ENCODE results near the gene STK24.

Gene STK24

GRCh38 chr13:98537740-98538139 lies 39.2 kb downstream of the STK24 start:
- DNase-seq: no peak
- TF ChIP-seq CTCF (IDR thresholded peaks at IDR 0.05; ENCODE audit: low read depth, low read length): no peak
- H3K4me3 ChIP-seq (ENCODE audit: low read depth, low read length): no peak overlapping the region
- peaks cover 14% of the 10 kb centered on the region for H3K4me1 ChIP-seq
- no peaks in the 10 kb centered on the region for H3K27me3 ChIP-seq
- no peaks in the 10 kb centered on the region for H3K9me3 ChIP-seq
- no peaks in the 10 kb centered on the region for H3K36me3 ChIP-seq

- Histone ChIP-seq H3K4me1 (peaks cover 10% of the 10 kb centered on the region), H3K9me3 (no peaks in the 10 kb centered on the region), H3K36me3 (no peaks in the 10 kb centered on the region), H3K4me3 (ENCODE audit: low read depth, low read length) (no peak overlapping the region), H3K27me3 (no peaks in the 10 kb centered on the region)
- DNase-seq: no peak
- TF ChIP-seq CTCF (IDR thresholded peaks at IDR 0.05; ENCODE audit: low read depth, low read length): no peak
Measured at GRCh38 chr13:98537306-98537705, 39.6 kb downstream of the STK24 start.

GRCh38 chr13:98536729-98537128 lies 40.2 kb downstream of the STK24 start:
- DNase-seq: no peak
- H3K27me3 ChIP-seq: no peaks in the 10 kb centered on the region
- TF ChIP-seq CTCF (IDR thresholded peaks at IDR 0.05; ENCODE audit: low read depth, low read length): no peak
- no peaks in the 10 kb centered on the region for H3K36me3 ChIP-seq
- H3K4me3 ChIP-seq (ENCODE audit: low read depth, low read length): no peak overlapping the region
- H3K4me1 ChIP-seq: peaks cover 5% of the 10 kb centered on the region
- no peaks in the 10 kb centered on the region for H3K9me3 ChIP-seq

- no peak overlapping the region for H3K4me3 ChIP-seq (ENCODE audit: low read depth, low read length)
- DNase-seq: no peak
- peaks cover under 1% of the 10 kb centered on the region for H3K4me1 ChIP-seq
- no peaks in the 10 kb centered on the region for H3K9me3 ChIP-seq
- no peak for TF ChIP-seq CTCF (IDR thresholded peaks at IDR 0.05; ENCODE audit: low read depth, low read length)
- no peaks in the 10 kb centered on the region for H3K27me3 ChIP-seq
- no peaks in the 10 kb centered on the region for H3K36me3 ChIP-seq
Measured at GRCh38 chr13:98535501-98536354, 41.2 kb downstream of the STK24 start.

GRCh38 chr13:98534821-98535220 lies 42.1 kb downstream of the STK24 start:
- H3K4me1 ChIP-seq: no peaks in the 10 kb centered on the region; the same call in 1 of the 2 replicates
- H3K4me3 ChIP-seq (ENCODE audit: low read depth, low read length): no peak overlapping the region
- no peaks in the 10 kb centered on the region for H3K9me3 ChIP-seq
- H3K36me3 ChIP-seq: no peaks in the 10 kb centered on the region
- DNase-seq: no peak
- no peaks in the 10 kb centered on the region for H3K27me3 ChIP-seq
- no peak for TF ChIP-seq CTCF (IDR thresholded peaks at IDR 0.05; ENCODE audit: low read depth, low read length)

- DNase-seq: no peak
- no peak for TF ChIP-seq CTCF (IDR thresholded peaks at IDR 0.05; ENCODE audit: low read depth, low read length)
Measured at GRCh38 chr13:98533912-98534311, 43.0 kb downstream of the STK24 start.

More at GRCh38 chr13:98533912-98534311, 43.0 kb downstream of the STK24 start:
- Histone ChIP-seq H3K4me3 (ENCODE audit: low read depth, low read length) (no peak overlapping the region), H3K36me3 (no peaks in the 10 kb centered on the region), H3K4me1 (no peaks in the 10 kb centered on the region; the same call in 1 of the 2 replicates), H3K27me3 (no peaks in the 10 kb centered on the region), H3K9me3 (no peaks in the 10 kb centered on the region)

All from BE2C (cell line).